Activated T-cell treated with anti-CD3 and anti-CD28 coated beads for 24 hours (primary cell): ENCODE measurements around the gene CALCOCO2.
A peak's percentile ranks its signal among the peaks of the same experiment; 100 is the strongest.
"Not testable (repeated sequence)": the region's sequence is repeated elsewhere in the genome, so short reads cannot be mapped to it uniquely, and the experiment has no call there.

ENCODE experiments used
- DNase-seq: peaks from one replicate; pipeline ENCODE4 v3.0.0-alpha.2; 2020; ENCODE audit warnings: low read depth

CALCOCO2 gene

GRCh38 chr17:48830840-48831548 is at the start of gene CALCOCO2:
Gene CALCOCO2 (plus strand): TSS chr17:48831035. CDS start chr17:48841708, 10,673 bp downstream.
- DNase-seq = peak; percentile 80

GRCh38 chr17:48787828-48788227 is 43.0 kb upstream of the CALCOCO2 start:
- DNase-seq = no peak

GRCh38 chr17:48790607-48791127 is 40.2 kb upstream of the CALCOCO2 start:
- DNase-seq = no peak

GRCh38 chr17:48791128-48792032 is 39.5 kb upstream of the CALCOCO2 start:
- no peak for DNase-seq

GRCh38 chr17:48792033-48792798 is 38.6 kb upstream of the CALCOCO2 start:
- DNase-seq = no peak

GRCh38 chr17:48795444-48796162 is 35.2 kb upstream of the CALCOCO2 start:
- DNase-seq = no peak

- DNase-seq = not testable (repeated sequence)
Observed at GRCh38 chr17:48796163-48796522, 34.7 kb upstream of the CALCOCO2 start.

GRCh38 chr17:48799069-48799723 is 31.6 kb upstream of the CALCOCO2 start:
- no peak for DNase-seq

GRCh38 chr17:48800626-48801217 is 30.1 kb upstream of the CALCOCO2 start:
- DNase-seq = no peak

GRCh38 chr17:48804936-48805411 is 25.9 kb upstream of the CALCOCO2 start:
- DNase-seq = peak; percentile 59

GRCh38 chr17:48809182-48809581 is 21.7 kb upstream of the CALCOCO2 start:
- DNase-seq = no peak

- DNase-seq = no peak
Observed at GRCh38 chr17:48812001-48812400, 18.8 kb upstream of the CALCOCO2 start.

- peak; percentile 33 for DNase-seq
Observed at GRCh38 chr17:48814504-48814903, 16.3 kb upstream of the CALCOCO2 start.

GRCh38 chr17:48815311-48815710 is 15.5 kb upstream of the CALCOCO2 start:
- DNase-seq = no peak

GRCh38 chr17:48816438-48816773 is 14.4 kb upstream of the CALCOCO2 start:
- no peak for DNase-seq

GRCh38 chr17:48816774-48817590 is 13.9 kb upstream of the CALCOCO2 start, which contains the start of gene TTLL6:
Gene TTLL6 (minus strand): TSS chr17:48817229. CDS start chr17:48817072, 157 bp downstream.
- DNase-seq = peak; percentile 67

GRCh38 chr17:48818361-48818841 is 12.4 kb upstream of the CALCOCO2 start:
- DNase-seq = no peak

- DNase-seq = no peak
Observed at GRCh38 chr17:48819466-48819865, 11.4 kb upstream of the CALCOCO2 start.

- DNase-seq = not testable (repeated sequence)
Observed at GRCh38 chr17:48820936-48821335, 9.9 kb upstream of the CALCOCO2 start.
